Epithelial cell of proximal tubule (primary cell): ENCODE results near the gene PPARGC1A. TPM values are rescaled to one million over a fixed set of nuclear protein-coding genes. Genes with fewer than 3 reads are reported as not detected.

Source experiments
- DNase-seq: peaks from one replicate; pipeline ENCODE4 v3.0.0-alpha.2; 2011; ENCODE audit warnings: low read depth
- H3K4me3 ChIP-seq: 2 replicates; pipeline ENCODE4 v1.5.1; 2011; ENCODE audit warnings: low read depth, mild to moderate bottlenecking, low read length
- CTCF ChIP-seq: conservative IDR thresholded peaks from 2 replicates; pipeline ENCODE4 v1.5.1; 2012; ENCODE audit warnings: low read depth, mild to moderate bottlenecking, low read length
- total RNA-seq: library from RNA; depleted of rRNA; stranded (reverse); fragments of >200 nt; gene quantifications from 2 replicates; pipeline ENCODE4 v1.2.3, GENCODE V29; 2015

The PPARGC1A gene
- total RNA-seq, 1 donor from 2014 or later = 1.4 TPM

- no peak for TF ChIP-seq CTCF
- no peak for DNase-seq
- no peak overlapping the region for H3K4me3 ChIP-seq
These were observed 121.3 kb downstream of the PPARGC1A start for GRCh38 chr4:23768541-23768940.

GRCh38 chr4:23766344-23766743 is 123.5 kb downstream of the PPARGC1A start:
- no peak for DNase-seq
- no peak for TF ChIP-seq CTCF

GRCh38 chr4:23763559-23763958 is 126.3 kb downstream of the PPARGC1A start:
- no peak overlapping the region for H3K4me3 ChIP-seq
- TF ChIP-seq CTCF = no peak
- no peak for DNase-seq

More at GRCh38 chr4:23766344-23766743, 123.5 kb downstream of the PPARGC1A start:
- H3K4me3 ChIP-seq = no peak overlapping the region

- TF ChIP-seq CTCF = no peak
- DNase-seq = no peak
- H3K4me3 ChIP-seq = no peak overlapping the region
These were observed 127.3 kb downstream of the PPARGC1A start for GRCh38 chr4:23762551-23762950.

GRCh38 chr4:23759066-23759465 is 130.8 kb downstream of the PPARGC1A start:
- TF ChIP-seq CTCF = no peak
- DNase-seq = no peak
- no peak overlapping the region for H3K4me3 ChIP-seq

GRCh38 chr4:23754688-23755087 is 135.2 kb downstream of the PPARGC1A start:
- no peak for TF ChIP-seq CTCF
- H3K4me3 ChIP-seq = no peak overlapping the region
- no peak for DNase-seq

- no peak for DNase-seq
- TF ChIP-seq CTCF = no peak
- H3K4me3 ChIP-seq = no peak overlapping the region
These were observed 139.7 kb downstream of the PPARGC1A start for GRCh38 chr4:23750125-23750524.
